ENCODE data around the gene CDK19.

DNA sequence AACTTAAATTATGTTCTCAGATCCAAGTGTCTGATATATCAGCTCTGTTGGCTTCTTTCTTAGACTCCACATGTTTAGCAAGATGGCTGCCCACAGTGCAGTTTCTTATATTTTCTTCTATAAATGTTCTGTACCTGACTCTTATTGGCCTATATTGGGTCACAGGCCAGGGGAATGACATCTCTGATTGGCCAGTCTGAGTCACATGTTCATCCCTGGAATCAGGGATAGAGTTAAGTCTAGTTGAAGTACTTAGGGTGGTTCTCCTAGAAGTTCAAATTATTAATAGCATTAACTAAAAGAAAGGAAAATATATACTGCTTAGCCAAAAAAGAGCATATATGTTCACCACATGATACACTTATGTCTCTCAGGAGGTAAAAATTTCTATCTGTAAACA is 233.6 kb downstream of the CDK19 start:
- TF ChIP-seq POLR2AphosphoS5 (IDR thresholded peaks at IDR 0.05) (no peak), TAF1 (IDR thresholded peaks at IDR 0.05; ENCODE audit: low read depth) (no peak), SMC3 (conservative IDR thresholded peaks at IDR 0.05; ENCODE audit: poor library complexity) (no peak)

Measured in neural cell (in vitro differentiated cells).